GM18951 (cell line): Measurements from ENCODE around the gene MAN2A2.

Source experiments
- POLR2A ChIP-seq: IDR thresholded peaks from 4 replicates; pipeline ENCODE4 v1.6.1; 2011; ENCODE audit warnings: mild to moderate bottlenecking; ENCODE audit not compliant: insufficient read length, insufficient read depth; ENCODE audit errors: extremely low read depth
- in situ Hi-C: fragments of 300-500 bp; cut with MboI; formaldehyde crosslinking; loops from one replicate; pipeline ENCODE4 v1.12.0; 2022; ENCODE audit warnings: low sequenced_read_pairs, mixed read lengths, inconsistent platforms; ENCODE audit not compliant: unreplicated experiment

The MAN2A2 gene

DNA sequence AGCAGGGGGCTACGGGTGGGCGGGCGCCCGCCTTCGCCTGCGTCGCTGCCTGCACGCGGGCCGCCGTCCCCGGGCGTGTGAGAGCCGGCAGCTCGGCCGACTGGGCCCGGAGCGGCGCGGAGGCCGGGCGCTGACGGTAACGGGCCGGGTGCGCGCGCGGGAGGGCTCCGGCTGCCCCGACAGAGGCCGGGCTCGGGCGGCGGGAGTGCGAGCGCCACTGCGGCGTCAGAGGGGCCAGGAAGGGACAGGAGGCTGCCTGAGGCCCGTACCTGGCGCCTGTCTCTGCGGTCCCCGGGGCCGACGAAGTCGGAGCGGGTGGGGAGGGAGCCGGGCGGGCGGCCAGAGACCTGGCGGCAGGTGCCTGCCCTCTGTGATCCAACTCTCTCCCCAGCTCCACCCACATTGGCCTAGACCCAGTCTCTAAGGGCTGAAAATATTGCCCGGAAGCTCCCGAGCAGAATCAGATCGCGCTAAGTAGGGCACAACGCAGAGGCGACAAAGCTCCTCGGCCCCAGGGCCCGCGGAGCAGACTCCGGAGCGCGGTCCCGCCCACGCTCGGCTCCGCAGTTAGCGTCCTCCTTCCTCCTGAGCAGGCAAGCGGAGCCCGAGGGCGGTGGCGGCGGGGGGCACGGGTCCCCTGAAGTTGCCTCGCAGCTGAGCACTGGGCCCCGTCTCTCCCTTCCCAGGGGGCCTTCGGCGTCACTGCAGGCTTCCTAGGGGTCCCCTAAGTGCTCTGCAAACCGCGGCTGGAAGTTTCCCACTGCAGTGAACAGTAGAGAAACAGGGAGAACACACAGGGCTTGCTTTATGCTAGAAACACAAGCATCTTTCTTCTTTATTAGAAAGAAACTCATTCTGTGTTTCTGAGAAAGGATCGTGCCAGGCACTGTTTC, at the start of gene MAN2A2:
MAN2A2 (plus strand) TSS at position 463 of the 893 bp plus-strand sequence. CDS start 906 bp downstream, outside the sequence.
- peak; percentile 57 for TF ChIP-seq POLR2A
- in situ Hi-C loops, result no loop called here

DNA sequence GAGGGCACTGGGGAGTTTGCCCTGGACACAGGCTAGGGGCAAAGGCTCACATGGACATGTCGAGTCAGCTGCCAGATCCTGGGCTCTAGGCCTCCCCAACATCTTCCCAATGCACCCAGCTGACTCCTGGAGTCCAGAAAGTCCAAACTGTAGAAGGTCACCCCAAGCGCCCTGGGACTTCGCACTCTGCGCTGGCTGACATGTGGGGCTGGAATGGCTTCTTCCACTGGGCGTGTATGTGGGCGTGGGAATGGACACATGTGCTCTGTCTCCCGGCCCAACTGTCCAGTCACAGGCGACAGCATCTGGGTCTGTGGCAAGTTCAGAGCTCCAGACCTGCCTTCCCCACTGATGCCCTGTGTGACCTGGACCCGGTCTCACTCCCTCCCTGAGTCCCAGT, 48.0 kb upstream of the MAN2A2 start:
- in situ Hi-C loops, result no loop called here
- TF ChIP-seq POLR2A, result no peak

DNA sequence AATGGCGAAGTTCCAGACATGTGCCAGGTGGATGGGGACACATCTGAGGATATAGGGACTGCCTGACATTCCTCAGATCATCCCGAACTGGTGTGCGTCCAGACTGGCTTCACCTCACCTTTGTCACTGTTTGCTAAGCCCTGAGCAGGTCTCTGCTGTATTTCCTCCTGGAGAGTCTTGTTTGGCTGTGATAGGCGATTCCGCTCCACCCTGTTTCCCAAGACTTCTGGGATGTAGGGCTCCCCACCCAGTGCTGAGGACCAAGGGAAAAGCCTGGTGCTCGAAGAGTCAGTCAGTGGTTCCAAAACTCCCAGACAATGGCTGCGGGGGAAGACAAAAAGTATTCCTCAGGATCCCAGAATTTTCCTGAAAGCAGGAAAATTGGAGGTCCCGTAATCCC, 45.8 kb upstream of the MAN2A2 start:
- in situ Hi-C loops, result no loop called here
- no peak for TF ChIP-seq POLR2A

DNA sequence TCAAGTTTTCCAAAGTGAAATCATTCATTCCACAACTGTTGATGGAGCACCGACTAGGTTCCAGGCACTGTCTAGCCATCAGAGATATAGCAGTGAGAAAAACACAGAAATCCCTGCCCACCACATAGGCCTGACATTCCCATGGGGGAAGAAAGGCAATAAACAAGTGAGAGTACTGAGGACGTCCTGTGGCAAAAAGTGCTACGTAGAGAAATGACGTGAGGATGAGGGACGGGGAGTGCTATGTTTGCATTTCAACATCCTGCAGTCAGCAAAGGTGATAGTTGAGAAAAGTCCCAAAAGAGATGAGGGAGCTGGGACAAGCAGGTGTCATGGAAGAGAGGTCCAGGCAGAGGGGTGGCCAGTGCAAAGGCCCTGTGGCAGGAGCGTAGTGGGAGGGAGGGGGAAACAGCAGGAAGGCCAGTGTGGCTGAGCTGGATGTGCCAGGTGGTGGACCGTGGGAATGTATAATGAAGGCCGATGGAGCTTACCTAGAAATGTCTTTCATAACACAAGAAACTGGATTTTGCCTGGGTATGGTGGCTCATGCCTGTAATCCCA, 45.1 kb upstream of the MAN2A2 start:
- no peak for TF ChIP-seq POLR2A
- in situ Hi-C loops, result no loop called here

DNA sequence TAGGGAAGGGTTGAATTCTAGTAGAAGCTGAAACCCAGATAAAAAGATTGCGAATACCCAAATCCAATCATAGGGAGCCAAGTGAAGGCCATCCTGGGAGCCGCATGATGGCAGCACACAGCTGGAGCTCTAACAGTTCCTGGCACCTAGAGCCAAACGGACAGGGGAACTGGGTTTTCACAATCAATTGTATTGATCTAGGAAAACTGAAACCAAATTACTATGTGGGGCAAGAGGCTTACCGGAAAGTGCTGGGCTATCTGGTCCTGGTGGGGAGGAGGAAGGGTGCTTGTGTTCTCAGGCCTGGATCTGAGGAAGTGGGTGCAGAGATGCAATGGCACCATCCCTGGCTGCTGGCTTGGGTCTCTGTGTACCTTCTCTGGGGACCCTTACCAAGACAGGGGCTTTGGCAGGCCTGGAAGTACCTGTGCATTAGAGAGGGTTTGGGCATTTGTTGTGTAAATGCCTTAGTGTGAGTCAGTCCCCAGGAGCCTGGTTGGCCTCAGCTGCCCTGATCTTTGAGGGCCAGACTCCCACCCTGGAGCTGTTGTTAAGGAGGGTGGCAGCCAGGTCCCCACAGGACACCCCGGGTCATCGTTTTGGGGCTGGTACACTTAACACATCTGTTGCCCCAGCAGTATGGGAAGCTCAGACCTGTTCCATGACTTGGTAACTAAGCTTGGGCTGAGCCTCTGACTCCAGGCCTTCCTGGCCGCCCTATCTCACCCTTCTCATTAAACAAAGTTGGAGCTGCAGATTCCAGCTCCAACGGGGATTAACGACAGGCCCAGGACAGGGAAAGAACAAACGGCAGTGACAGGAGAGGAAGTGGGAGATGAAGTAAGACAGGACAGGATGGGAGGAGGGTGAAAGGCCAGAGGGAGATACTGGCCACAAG, 43.6 kb upstream of the MAN2A2 start:
- TF ChIP-seq POLR2A, result no peak
- in situ Hi-C loops, result no loop called here

DNA sequence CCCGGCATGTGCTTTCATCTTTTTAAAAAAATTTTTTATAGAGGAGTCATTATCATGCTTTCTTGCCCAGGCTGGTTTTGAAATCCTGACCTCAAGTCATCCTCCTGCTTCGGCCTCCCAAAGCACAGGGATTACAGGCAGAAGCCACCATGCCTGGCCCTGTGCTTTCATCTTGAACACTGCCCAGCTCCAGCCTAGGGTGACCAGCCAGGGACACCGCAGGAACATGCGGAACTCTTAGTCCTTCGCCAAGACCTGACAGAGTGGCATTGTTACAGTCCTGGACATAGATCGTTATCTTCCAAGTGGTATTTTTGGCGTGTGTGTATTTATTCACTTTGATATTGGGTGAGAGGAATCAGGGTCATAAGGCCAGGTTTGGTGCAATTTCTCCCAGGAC, 42.7 kb upstream of the MAN2A2 start:
- TF ChIP-seq POLR2A, result no peak
- in situ Hi-C loops, result no loop called here

DNA sequence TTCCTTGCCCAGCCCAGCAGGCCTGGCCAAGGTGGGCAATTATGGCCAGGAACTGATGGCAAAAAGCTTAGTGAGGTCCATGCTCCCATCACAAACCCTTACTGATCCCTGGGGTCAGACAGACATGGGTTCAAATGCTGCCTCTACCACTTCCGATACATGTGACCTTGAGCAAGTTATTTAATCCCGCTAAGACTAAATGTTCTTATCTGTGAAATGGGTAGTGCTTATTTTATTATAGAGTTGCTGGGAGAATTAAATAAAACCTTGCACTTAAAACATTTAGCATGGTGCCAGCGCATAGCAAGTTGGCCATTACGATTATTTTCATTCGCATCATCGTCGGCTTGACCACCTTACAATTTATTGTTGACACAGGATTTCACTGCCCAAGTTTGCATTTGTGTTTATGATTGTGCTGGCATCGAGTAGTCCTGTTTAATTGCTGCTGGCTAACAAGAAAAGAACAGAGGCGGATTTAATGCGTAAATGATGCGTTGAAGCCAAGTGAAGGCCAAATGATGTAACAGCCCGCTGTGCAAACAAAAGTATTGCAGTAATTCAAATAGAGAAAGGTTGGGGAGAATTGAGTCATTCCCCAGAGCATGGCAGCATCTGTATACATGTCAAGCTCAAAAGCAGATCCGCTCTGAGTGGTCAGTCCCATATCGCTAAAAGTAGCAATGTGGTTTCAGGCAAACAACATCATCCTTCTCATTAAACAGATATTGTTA, 42.0 kb upstream of the MAN2A2 start:
- in situ Hi-C loops, result no loop called here
- TF ChIP-seq POLR2A, result no peak

DNA sequence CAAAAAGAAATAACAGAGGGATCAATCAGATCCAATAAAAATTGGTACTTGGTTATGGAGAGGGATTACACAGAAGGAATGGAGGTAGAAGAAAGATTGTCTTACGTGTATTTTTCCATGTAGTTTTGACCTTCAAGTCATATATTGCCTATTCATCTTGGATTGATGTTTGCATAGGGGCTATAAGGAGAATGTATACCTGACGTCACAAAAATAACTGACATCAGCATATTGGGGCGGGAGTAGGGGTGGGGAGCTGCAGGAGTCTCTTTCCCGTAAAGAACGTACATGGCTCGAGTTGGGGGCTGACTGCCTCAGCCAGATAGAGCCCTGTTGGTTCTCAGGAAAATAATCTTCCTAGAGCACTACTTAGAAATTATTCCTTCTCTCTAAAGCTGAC, 40.6 kb upstream of the MAN2A2 start:
- in situ Hi-C loops, result no loop called here
- no peak for TF ChIP-seq POLR2A

DNA sequence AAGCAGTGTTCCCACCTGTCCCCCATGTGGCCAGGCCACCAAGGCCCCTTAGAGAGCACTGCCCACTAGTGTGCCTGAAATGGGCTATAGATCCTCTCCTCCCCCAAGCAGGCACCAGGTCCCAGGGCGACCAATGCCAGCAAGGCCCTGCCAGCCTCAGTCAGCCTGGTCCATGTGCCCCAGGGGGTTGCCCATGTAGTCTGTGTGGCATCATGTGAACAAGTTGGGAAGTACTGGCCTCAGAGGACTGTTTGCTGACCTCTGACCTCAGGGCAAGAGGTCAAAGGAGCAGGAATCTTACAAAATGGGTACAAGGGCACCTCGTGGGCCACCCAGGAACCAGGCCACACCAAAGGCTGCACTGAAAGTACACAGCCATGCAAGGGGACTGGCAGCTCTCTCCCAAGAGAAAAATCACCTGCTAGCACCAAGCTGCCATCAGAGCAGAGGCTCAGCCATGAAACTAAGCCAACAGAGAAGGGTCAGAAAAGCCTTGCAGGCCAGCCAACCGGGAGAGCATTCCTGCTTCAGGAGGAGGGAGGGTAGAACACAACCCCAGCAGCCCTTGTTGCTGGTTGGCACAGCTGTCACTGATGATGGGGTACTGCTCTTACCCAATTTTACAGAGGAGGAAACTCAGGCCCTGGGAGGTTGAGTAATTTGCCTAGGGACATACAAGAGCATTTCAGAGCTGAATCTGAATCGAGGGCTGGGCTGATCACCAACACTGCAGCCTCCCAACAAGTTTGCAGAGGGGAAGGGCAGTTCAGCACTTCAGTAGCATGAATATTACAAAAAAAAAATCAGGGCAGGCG, 39.9 kb upstream of the MAN2A2 start:
- in situ Hi-C loops, result no loop called here
- TF ChIP-seq POLR2A, result no peak

DNA sequence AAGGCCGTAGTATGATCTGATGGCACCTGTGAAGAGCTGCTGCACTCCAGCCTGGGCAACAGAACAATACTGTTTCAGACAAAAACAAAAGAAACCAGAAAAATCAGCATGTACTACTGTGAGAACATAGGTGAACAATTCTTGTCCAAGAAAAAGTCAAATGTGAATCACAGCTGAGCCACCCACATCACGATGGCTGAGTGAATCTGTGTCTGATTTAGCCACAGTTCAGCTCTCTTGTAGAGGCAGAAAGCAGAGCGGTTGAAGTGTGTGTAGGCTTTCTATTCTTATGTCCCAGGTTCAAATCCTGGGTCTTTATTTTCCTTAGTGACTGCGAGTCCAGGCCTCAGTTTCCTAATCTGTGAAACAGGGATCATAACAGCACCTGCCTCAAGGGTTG, 39.1 kb upstream of the MAN2A2 start:
- in situ Hi-C loops, result no loop called here
- TF ChIP-seq POLR2A, result no peak

DNA sequence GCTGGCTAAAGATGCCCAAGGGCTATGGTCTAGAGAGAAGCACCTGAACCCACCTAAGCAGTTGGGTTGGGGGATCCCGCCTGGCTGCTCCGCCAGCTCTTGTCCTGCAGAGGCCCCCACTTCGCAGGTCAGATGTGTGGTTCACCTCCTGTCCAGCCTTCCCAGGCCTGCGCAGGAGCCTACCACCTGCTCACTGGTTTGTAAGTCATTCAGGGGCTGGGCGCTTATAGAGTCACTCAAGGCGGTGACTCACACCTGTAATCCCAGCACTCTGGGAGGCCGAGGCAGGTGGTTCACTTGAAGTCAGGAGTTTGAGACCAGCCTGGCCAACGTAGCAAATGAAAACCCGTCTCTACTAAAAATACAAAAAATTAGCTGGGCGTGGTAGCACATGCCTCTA, 38.6 kb upstream of the MAN2A2 start:
- in situ Hi-C loops, result no loop called here
- TF ChIP-seq POLR2A, result no peak

DNA sequence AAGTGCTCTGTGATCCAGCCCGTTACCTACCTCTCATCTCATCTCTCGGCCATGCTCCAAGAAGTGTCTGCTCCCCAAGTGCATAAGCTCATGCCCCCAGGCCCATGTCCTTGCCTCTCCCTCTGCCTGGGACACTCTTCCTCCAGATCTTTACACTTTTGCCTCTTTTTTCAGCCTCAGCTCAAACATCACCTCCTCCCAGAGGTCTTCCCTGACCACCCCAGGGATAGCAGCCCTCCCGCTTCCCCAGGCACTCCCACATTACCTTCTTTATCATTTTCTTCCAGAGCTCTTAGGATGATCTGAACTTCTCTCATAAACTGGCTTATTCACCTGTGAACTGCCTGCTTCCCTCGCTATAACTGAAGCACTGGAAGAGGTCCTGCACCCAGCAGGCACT, 37.4 kb upstream of the MAN2A2 start:
- in situ Hi-C loops, result no loop called here
- TF ChIP-seq POLR2A, result no peak
